AG10803 (cell line): Measurements from ENCODE around the gene MYCN.

Source experiments
- DNase-seq: peaks from one replicate; pipeline ENCODE4 v3.0.0; 2010; ENCODE audit warnings: low read depth
- H3K4me3 ChIP-seq: 2 replicates; pipeline ENCODE4 v1.5.1; 2011; ENCODE audit warnings: mild to moderate bottlenecking, low read length, control low read depth
- CTCF ChIP-seq: conservative IDR thresholded peaks from 2 replicates; pipeline ENCODE4 v1.5.1; 2011; ENCODE audit warnings: mild to moderate bottlenecking, low read length, control low read depth, inconsistent platforms

MYCN gene

GRCh38 chr2:15933184-15933845 is 7.0 kb upstream of the MYCN start:
- H3K4me3 ChIP-seq = no peak overlapping the region
- DNase-seq = no peak
- TF ChIP-seq CTCF = no peak

- no peak for DNase-seq
- no peak for TF ChIP-seq CTCF
Measured at GRCh38 chr2:15934291-15934945, 5.9 kb upstream of the MYCN start.

GRCh38 chr2:15935189-15935588 is 5.2 kb upstream of the MYCN start:
- no peak for TF ChIP-seq CTCF
- H3K4me3 ChIP-seq = no peak overlapping the region
- DNase-seq = no peak

More at GRCh38 chr2:15934291-15934945, 5.9 kb upstream of the MYCN start:
- no peak overlapping the region for H3K4me3 ChIP-seq

- DNase-seq = no peak
- no peak overlapping the region for H3K4me3 ChIP-seq
- no peak for TF ChIP-seq CTCF
Measured at GRCh38 chr2:15935675-15936074, 4.7 kb upstream of the MYCN start.

GRCh38 chr2:15936277-15937104 is 3.9 kb upstream of the MYCN start:
- no peak overlapping the region for H3K4me3 ChIP-seq
- DNase-seq = no peak
- no peak for TF ChIP-seq CTCF

- no peak overlapping the region for H3K4me3 ChIP-seq
- DNase-seq = no peak
- TF ChIP-seq CTCF = no peak
Measured at GRCh38 chr2:15937105-15937881, 3.1 kb upstream of the MYCN start.
